HCT116 (cell line): Measurements from ENCODE around the gene MED27. TPM values are rescaled to one million over a fixed set of nuclear protein-coding genes. Genes with fewer than 3 reads are reported as not detected.
"Not testable (repeated sequence)": the region's sequence is repeated elsewhere in the genome, so short reads cannot be mapped to it uniquely, and the experiment has no call there.

ENCODE experiments used
- ATAC-seq: fragments of 200-7000 bp; cut with Tn5 transposase; 2 replicates; pipeline ENCODE4 v1.9.1; 2020; ENCODE audit warnings: mild to moderate bottlenecking, moderate library complexity
- BruUV-seq: library from RNA; stranded (reverse); fragments of 400-500 nt; replicated peaks from 2 replicates; lab custom pipeline; 2021; lab: Mats Ljungman, UMichigan
- CTCF ChIA-PET: fragments of 300-600 bp; sonication (Branson Sonifier 250); formaldehyde crosslinking; loops from one replicate; lab custom pipeline; 2021; ENCODE audit warnings: antibody characterized with exemption; lab: Charles Lee
- POLR2A ChIA-PET: fragments of 300-600, 350-600 bp; sonication (Branson Sonifier 250); formaldehyde crosslinking; loops from one replicate; lab custom pipeline; 2021; ENCODE audit warnings: antibody characterized with exemption; lab: Charles Lee
- RAD21 ChIA-PET, 2 experiments: fragments of 300-600 bp; sonication (Branson Sonifier 250); formaldehyde crosslinking; loops; one replicate each; lab custom pipeline; 2023; ENCODE audit warnings: low total read pairs in 2 of 2; ENCODE audit not compliant: uncharacterized antibody in 2 of 2, unreplicated experiment in 2 of 2, low non-redundant PET in 1 of 2; lab: Charles Lee
- DNase-seq: peaks from one replicate; pipeline ENCODE4 v3.0.0-alpha.2; 2010; ENCODE audit warnings: low read depth, low spot score
- H2AFZ ChIP-seq: fragments of 200-600 bp; shearing (Covaris generic), sonication (generic); 2 replicates; pipeline ENCODE4 v1.6.1; 2017; ENCODE audit warnings: low read depth, mixed run types, mixed read lengths, antibody characterized with exemption, low read length; ENCODE audit not compliant: poor library complexity, severe bottlenecking
- H3K27ac ChIP-seq: 2 replicates; pipeline ENCODE4 v1.5.1; 2012; ENCODE audit warnings: low read depth, low read length
- H3K27me3 ChIP-seq: fragments of 200-600 bp; sonication (generic); 2 replicates; pipeline ENCODE4 v1.6.1; 2016; ENCODE audit warnings: mixed run types, low read length, mixed read lengths; ENCODE audit not compliant: insufficient read depth
- H3K36me3 ChIP-seq, 2 experiments: fragments of 200-500 bp in 1 of 2; fragments of 200-600 bp in 1 of 2; sonication (Bioruptor generic) in 1 of 2; sonication (generic) in 1 of 2; 2 replicates each; pipeline versions ENCODE4 v1.5.1 to v1.6.1; 2014 to 2016; ENCODE audit warnings: low read length in 2 of 2, inconsistent platforms in 1 of 2, mixed read lengths in 1 of 2, mixed run types in 1 of 2; ENCODE audit not compliant: insufficient read depth in 2 of 2, control insufficient read depth in 1 of 2
- H3K4me1 ChIP-seq, 2 experiments: fragments of 200-600 bp in 1 of 2; sonication (generic) in 1 of 2; 2 replicates each; pipeline versions ENCODE4 v1.5.1 to v1.6.1; 2012 to 2017; ENCODE audit warnings: low read length in 2 of 2, inconsistent platforms in 1 of 2, mild to moderate bottlenecking in 1 of 2, mixed read lengths in 1 of 2, mixed run types in 1 of 2, moderate library complexity in 1 of 2; ENCODE audit not compliant: insufficient read depth in 2 of 2, control insufficient read depth in 1 of 2
- H3K4me2 ChIP-seq: fragments of 200-600 bp; sonication (generic); 2 replicates; pipeline ENCODE4 v1.6.1; 2017; ENCODE audit warnings: mixed run types, low read length, mixed read lengths
- H3K4me3 ChIP-seq, 2 experiments: fragments of 200-600 bp in 1 of 2; sonication (generic) in 1 of 2; replicated peaks in 1 of 2; 2 replicates each; pipeline ENCODE4 v1.5.1; 2011 to 2016; ENCODE audit warnings: low read length in 2 of 2, control low read depth in 1 of 2, low read depth in 1 of 2, mild to moderate bottlenecking in 1 of 2, mixed read lengths in 1 of 2, mixed run types in 1 of 2
- H3K79me2 ChIP-seq: fragments of 200-600 bp; sonication (generic); 2 replicates; pipeline ENCODE4 v1.6.1; 2017; ENCODE audit warnings: mild to moderate bottlenecking, mixed run types, low read length, moderate library complexity, mixed read lengths; ENCODE audit not compliant: insufficient read depth
- H3K9ac ChIP-seq: fragments of 200-600 bp; sonication (generic); 2 replicates; pipeline ENCODE4 v1.6.1; 2016; ENCODE audit warnings: low read length, mixed read lengths
- H3K9me2 ChIP-seq: fragments of 200-600 bp; sonication (generic), shearing (Covaris generic); 2 replicates; pipeline ENCODE4 v1.6.1; 2017; ENCODE audit warnings: mixed run types, mild to moderate bottlenecking, moderate library complexity; ENCODE audit not compliant: insufficient read depth
- H3K9me3 ChIP-seq, 2 experiments: fragments of 200-500 bp in 1 of 2; fragments of 200-600 bp in 1 of 2; sonication (Bioruptor generic) in 1 of 2; sonication (generic) in 1 of 2; 2 replicates each; pipeline ENCODE4 v1.6.1; 2014 to 2017; ENCODE audit warnings: low read length in 2 of 2, mixed read lengths in 2 of 2, inconsistent platforms in 1 of 2, low read depth in 1 of 2, mild to moderate bottlenecking in 1 of 2, mixed run types in 1 of 2, moderate library complexity in 1 of 2; ENCODE audit not compliant: control insufficient read depth in 1 of 2, insufficient read depth in 1 of 2
- H4K20me1 ChIP-seq: fragments of 200-600 bp; sonication (generic), shearing (Covaris generic); 2 replicates; pipeline ENCODE4 v1.6.1; 2017; ENCODE audit warnings: mixed run types, mild to moderate bottlenecking, moderate library complexity; ENCODE audit not compliant: insufficient read depth
- CBX3 ChIP-seq: IDR thresholded peaks from 2 replicates; pipeline ENCODE4 v1.6.1; 2012; ENCODE audit warnings: low read depth
- CEBPB ChIP-seq: IDR thresholded peaks from 2 replicates; pipeline ENCODE4 v1.6.1; 2012; ENCODE audit warnings: low read depth
- EGR1 ChIP-seq: IDR thresholded peaks from 2 replicates; pipeline ENCODE4 v1.6.1; 2012; ENCODE audit warnings: low read depth
- ELF1 ChIP-seq: IDR thresholded peaks from 2 replicates; pipeline ENCODE4 v1.6.1; 2012; ENCODE audit warnings: low read depth, borderline replicate concordance
- EZH2 ChIP-seq: fragments of 200-600 bp; sonication (generic); IDR thresholded peaks from 2 replicates; pipeline ENCODE4 v1.6.1; 2017; ENCODE audit warnings: antibody characterized with exemption, mixed run types
- FOSL1 ChIP-seq: IDR thresholded peaks from 2 replicates; pipeline ENCODE4 v1.6.1; 2012; ENCODE audit warnings: low read depth
- JUND ChIP-seq: IDR thresholded peaks from 2 replicates; pipeline ENCODE4 v1.6.1; 2012
- POLR2A ChIP-seq: IDR thresholded peaks from 2 replicates; pipeline ENCODE4 v1.7.0; 2011; ENCODE audit warnings: borderline replicate concordance; ENCODE audit not compliant: insufficient read depth, insufficient read length; ENCODE audit errors: extremely low read depth
- POLR2AphosphoS5 ChIP-seq: IDR thresholded peaks from 2 replicates; pipeline ENCODE4 v1.6.1; 2011; ENCODE audit warnings: mild to moderate bottlenecking, low read depth, low read length, moderate library complexity
- RAD21 ChIP-seq: IDR thresholded peaks from 2 replicates; pipeline ENCODE4 v1.6.1; 2012; ENCODE audit warnings: low read depth, mild to moderate bottlenecking
- SIN3A ChIP-seq: IDR thresholded peaks from 2 replicates; pipeline ENCODE4 v1.6.1; 2012; ENCODE audit warnings: low read depth
- SP1 ChIP-seq: IDR thresholded peaks from 2 replicates; pipeline ENCODE4 v1.6.1; 2012; ENCODE audit warnings: low read depth
- SRF ChIP-seq: IDR thresholded peaks from 2 replicates; pipeline ENCODE4 v1.6.1; 2012; ENCODE audit warnings: low read depth
- TCF7L2 ChIP-seq: IDR thresholded peaks from 2 replicates; pipeline ENCODE4 v1.7.0; 2011; ENCODE audit warnings: borderline replicate concordance, inconsistent platforms; ENCODE audit not compliant: insufficient read depth, insufficient read length; ENCODE audit errors: extremely low read depth
- ZFX ChIP-seq: fragments of 450-650 bp; IDR thresholded peaks from 2 replicates; pipeline ENCODE4 v1.6.1; 2017
- ZNF274 ChIP-seq: fragments of 200-500 bp; sonication (Bioruptor generic); IDR thresholded peaks from 2 replicates; pipeline ENCODE4 v1.6.1; 2014; ENCODE audit warnings: mild to moderate bottlenecking, low read depth, low read length, inconsistent platforms
- intact Hi-C: fragments of 100-400 bp; cut with micrococcal nuclease; formaldehyde crosslinking; loops from 2 replicates; pipeline ENCODE4 v1.10.0; 2022
- total RNA-seq: library from RNA; stranded (reverse); gene quantifications from one replicate; pipeline ENCODE4 v1.2.1, GENCODE V29; 2021; ENCODE audit not compliant: unreplicated experiment
- TF ChIP-seq, protein P1 (sequence below), 3 experiments: fragments of 200-600 bp in 1 of 3; sonication (generic) in 1 of 3; IDR thresholded peaks in 2 of 3; conservative IDR thresholded peaks in 1 of 3; 2 replicates each; pipeline ENCODE4 v1.5.1; 2012 to 2017; ENCODE audit warnings: low read depth in 2 of 3, low read length in 2 of 3, antibody characterized with exemption in 1 of 3, borderline replicate concordance in 1 of 3, control low read depth in 1 of 3, mild to moderate bottlenecking in 1 of 3, mixed read lengths in 1 of 3, mixed run types in 1 of 3, moderate library complexity in 1 of 3; ENCODE audit not compliant: insufficient read depth in 1 of 3
- TF ChIP-seq, protein P2 (sequence below): IDR thresholded peaks from 2 replicates; pipeline ENCODE4 v1.6.1; 2012
- TF ChIP-seq, protein P3 (sequence below): IDR thresholded peaks from 2 replicates; pipeline ENCODE4 v1.6.1; 2011; ENCODE audit warnings: mild to moderate bottlenecking, low read length, moderate library complexity; ENCODE audit not compliant: insufficient replicate concordance; ENCODE audit errors: extremely low read depth
- TF ChIP-seq, protein P4 (sequence below): IDR thresholded peaks from 2 replicates; pipeline ENCODE4 v1.6.1; 2012

MED27 gene
- total RNA-seq, 1 experiment from 2014 or later: 26.9 TPM

DNA sequence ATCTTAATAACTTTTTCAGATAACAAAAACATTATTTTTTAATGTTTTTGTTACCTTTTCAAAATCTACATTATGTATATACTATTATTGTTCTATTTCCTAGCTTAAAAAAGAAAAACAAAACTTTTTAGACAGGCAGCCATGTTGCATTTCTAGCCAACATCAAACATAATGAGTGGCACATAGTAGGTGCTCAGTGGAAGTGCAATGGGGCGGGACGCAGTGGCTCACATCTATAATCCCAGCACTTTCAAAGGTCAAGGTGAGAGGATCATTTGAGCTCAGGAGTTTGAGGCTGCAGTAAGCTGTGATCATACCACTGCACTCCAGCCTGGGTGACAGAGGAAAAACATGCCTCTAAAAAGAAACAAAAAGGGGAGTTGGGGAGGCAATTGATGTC is 68.4 kb downstream of the MED27 start:
- H3K9me3 ChIP-seq: no peaks in the 10 kb centered on the region
- intact Hi-C loops: no loop called here
- H3K27ac ChIP-seq: no peak overlapping the region
- H3K36me3 ChIP-seq: no peaks in the 10 kb centered on the region
- no peaks in the 10 kb centered on the region for H3K27me3 ChIP-seq
- no peak overlapping the region for H3K9ac ChIP-seq
- ATAC-seq: no peak
- H3K79me2 ChIP-seq: peaks cover 5% of the 10 kb centered on the region; the same call in 1 of the 2 replicates
- H3K9me2 ChIP-seq: no peaks in the 10 kb centered on the region
- H3K4me2 ChIP-seq: no peak overlapping the region
- no peak overlapping the region for H2AFZ ChIP-seq
- peaks cover 18% of the 10 kb centered on the region in 2 experiments for H3K4me1 ChIP-seq
- TF ChIP-seq, protein P1, sequence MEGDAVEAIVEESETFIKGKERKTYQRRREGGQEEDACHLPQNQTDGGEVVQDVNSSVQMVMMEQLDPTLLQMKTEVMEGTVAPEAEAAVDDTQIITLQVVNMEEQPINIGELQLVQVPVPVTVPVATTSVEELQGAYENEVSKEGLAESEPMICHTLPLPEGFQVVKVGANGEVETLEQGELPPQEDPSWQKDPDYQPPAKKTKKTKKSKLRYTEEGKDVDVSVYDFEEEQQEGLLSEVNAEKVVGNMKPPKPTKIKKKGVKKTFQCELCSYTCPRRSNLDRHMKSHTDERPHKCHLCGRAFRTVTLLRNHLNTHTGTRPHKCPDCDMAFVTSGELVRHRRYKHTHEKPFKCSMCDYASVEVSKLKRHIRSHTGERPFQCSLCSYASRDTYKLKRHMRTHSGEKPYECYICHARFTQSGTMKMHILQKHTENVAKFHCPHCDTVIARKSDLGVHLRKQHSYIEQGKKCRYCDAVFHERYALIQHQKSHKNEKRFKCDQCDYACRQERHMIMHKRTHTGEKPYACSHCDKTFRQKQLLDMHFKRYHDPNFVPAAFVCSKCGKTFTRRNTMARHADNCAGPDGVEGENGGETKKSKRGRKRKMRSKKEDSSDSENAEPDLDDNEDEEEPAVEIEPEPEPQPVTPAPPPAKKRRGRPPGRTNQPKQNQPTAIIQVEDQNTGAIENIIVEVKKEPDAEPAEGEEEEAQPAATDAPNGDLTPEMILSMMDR (IDR thresholded peaks at IDR 0.05 in 2 of 3, conservative IDR thresholded peaks at IDR 0.05 in 1 of 3; ENCODE audit: borderline replicate concordance in 1 of 3, insufficient read depth in 1 of 3, low read depth in 2 of 3, low read length in 2 of 3): no peak
- TF ChIP-seq, protein P2, sequence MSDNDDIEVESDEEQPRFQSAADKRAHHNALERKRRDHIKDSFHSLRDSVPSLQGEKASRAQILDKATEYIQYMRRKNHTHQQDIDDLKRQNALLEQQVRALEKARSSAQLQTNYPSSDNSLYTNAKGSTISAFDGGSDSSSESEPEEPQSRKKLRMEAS: no peak
- TF ChIP-seq SP1: no peak
- TF ChIP-seq, protein P3, sequence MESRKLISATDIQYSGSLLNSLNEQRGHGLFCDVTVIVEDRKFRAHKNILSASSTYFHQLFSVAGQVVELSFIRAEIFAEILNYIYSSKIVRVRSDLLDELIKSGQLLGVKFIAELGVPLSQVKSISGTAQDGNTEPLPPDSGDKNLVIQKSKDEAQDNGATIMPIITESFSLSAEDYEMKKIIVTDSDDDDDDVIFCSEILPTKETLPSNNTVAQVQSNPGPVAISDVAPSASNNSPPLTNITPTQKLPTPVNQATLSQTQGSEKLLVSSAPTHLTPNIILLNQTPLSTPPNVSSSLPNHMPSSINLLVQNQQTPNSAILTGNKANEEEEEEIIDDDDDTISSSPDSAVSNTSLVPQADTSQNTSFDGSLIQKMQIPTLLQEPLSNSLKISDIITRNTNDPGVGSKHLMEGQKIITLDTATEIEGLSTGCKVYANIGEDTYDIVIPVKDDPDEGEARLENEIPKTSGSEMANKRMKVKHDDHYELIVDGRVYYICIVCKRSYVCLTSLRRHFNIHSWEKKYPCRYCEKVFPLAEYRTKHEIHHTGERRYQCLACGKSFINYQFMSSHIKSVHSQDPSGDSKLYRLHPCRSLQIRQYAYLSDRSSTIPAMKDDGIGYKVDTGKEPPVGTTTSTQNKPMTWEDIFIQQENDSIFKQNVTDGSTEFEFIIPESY: no peak
- no peak for TF ChIP-seq EZH2
- TF ChIP-seq JUND: no peak
- TF ChIP-seq RAD21: no peak
- no peak for TF ChIP-seq ZFX
- TF ChIP-seq POLR2AphosphoS5: no peak
- TF ChIP-seq FOSL1: no peak
- TF ChIP-seq ELF1: no peak
- TF ChIP-seq TCF7L2: no peak
- no peak for TF ChIP-seq POLR2A
- TF ChIP-seq SIN3A: no peak
- no peak for TF ChIP-seq CBX3
- no peak for TF ChIP-seq ZNF274
- TF ChIP-seq CEBPB: no peak
- TF ChIP-seq, protein P4, sequence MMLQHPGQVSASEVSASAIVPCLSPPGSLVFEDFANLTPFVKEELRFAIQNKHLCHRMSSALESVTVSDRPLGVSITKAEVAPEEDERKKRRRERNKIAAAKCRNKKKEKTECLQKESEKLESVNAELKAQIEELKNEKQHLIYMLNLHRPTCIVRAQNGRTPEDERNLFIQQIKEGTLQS: no peak
- TF ChIP-seq EGR1: no peak
- TF ChIP-seq SRF: no peak
- no peak overlapping the region for H3K4me3 ChIP-seq
- ChIA-PET CTCF (no interaction called here), RAD21 (no interaction called here), POLR2A (no interaction called here)
- H4K20me1 ChIP-seq: no peaks in the 10 kb centered on the region; the same call in 1 of the 2 replicates
- no peak for DNase-seq
- BruUV-seq: no TSS peak

DNA sequence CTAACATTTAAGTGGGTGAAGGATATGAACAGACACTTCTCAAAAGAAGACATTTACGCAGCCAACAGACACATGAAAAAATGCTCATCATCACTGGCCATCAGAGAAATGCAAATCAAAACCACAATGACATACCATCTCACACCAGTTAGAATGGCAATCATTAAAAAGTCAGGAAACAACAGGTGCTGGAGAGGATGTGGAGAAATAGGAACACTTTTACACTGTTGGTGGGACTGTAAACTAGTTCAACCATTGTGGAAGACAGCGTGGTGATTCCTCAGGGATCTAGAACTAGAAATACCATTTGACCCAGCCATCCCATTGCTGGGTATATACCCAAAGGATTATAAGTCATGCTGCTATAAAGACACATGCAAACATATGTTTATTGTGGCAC is 69.5 kb downstream of the MED27 start:
- RAD21 ChIA-PET, ATAC-seq, H3K27me3 ChIP-seq, BruUV-seq, H3K9me3 ChIP-seq, intact Hi-C loops, H3K79me2 ChIP-seq, H3K27ac ChIP-seq, POLR2A ChIA-PET, H3K9ac ChIP-seq, H3K36me3 ChIP-seq, H3K4me2 ChIP-seq, H3K9me2 ChIP-seq, H4K20me1 ChIP-seq, H3K4me3 ChIP-seq, CTCF ChIA-PET, H2AFZ ChIP-seq, DNase-seq: not testable (repeated sequence)
- peaks cover 18% of the 10 kb centered on the region in 2 experiments for H3K4me1 ChIP-seq
